T47D (cell line): ENCODE data around the gene USH1G.

ENCODE experiments used
- DNase-seq, 2 experiments: peaks; one replicate each; pipeline versions ENCODE4 v3.0.0 to v3.0.0-alpha.2; 2011 to 2012; ENCODE audit warnings: low read depth in 1 of 2, low spot score in 1 of 2
- JUND ChIP-seq: IDR thresholded peaks from 2 replicates; pipeline ENCODE4 v1.6.1; 2012; ENCODE audit warnings: low read depth
- in situ Hi-C: cut with HindIII; loops from 2 replicates; pipeline ENCODE4 v1.10.0; 2016; ENCODE audit warnings: low sequenced_read_pairs, low pct_unique_long_range_greater_than_20kb

The USH1G gene

DNA sequence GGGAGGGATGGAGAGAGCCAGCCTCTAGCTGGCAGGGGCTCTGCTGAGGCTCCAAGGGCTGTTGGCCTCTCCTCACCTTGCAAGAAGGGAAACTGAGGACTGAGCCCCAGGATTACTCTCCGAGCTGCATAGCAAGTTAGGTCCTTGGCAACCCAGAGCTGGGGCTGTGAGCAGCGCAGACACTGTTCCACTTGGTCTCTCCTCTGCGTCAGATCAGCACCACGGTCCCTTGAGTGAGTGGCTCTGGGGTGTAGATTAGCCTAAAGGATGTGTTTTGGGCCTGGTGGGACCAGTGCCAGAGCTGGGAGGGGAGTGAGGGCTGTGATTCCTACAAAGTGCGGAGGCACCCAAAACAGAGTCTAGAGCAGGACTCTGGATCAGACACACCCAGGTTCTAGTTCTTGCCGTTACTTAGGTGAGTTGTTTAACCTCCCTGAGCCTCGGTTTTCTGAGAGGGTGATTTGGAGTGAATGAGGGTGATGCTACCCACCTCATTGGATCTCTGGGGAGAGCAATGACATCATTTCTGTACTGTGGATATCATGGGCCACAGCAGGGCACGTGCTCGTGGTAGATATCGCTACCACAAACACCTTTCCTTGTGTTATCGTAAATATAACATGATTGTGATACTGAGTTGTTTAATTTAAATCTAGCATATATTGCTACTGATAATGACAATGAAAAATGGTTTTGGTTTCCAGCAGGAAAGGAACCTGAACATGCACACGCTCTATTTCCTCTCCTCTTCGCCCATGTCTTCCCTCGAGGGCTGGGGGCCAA is 21.5 kb downstream of the USH1G start:
- in situ Hi-C loops, result no loop called here
- no peak for DNase-seq
- TF ChIP-seq JUND, result no peak

- no peak for TF ChIP-seq JUND
- DNase-seq, result peak in 1 of 2 experiments; percentile 56
- in situ Hi-C loops, result no loop called here
Observed at GRCh38 chr17:74900208-74900607, 22.8 kb downstream of the USH1G start.

DNA sequence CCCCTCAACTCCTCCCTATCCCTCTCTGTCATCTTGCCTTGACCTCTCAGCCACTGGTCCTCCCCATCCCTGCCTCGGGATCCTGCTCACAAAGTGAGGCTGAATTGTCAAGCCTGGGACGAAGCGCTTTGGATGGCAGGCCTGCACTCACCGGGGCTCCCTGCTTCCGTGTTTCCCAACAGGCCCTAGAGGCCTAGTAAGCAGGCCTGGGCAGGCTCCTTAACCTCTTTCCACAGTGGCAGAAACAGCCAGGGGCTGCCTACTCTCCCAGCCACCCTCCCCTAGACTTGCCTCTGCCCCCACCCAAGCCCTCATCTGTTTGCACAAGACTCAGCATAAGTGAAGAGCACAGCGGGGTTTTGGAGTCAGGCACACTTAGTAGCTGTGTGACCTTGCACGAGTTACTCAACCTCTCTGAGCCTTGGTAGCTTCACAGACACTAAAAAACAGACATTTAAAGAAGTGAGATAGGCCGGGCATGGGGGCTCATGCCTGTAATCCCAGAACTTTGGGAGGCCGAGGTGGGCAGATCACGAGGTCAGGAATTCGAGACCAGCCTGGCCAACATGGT is 24.6 kb downstream of the USH1G start:
- no peak for DNase-seq
- TF ChIP-seq JUND, result no peak
- in situ Hi-C loops, result no loop called here

GRCh38 chr17:74893936-74894671 is 29.0 kb downstream of the USH1G start:
- no peak for TF ChIP-seq JUND
- DNase-seq, result no peak
- in situ Hi-C loops, result no loop called here

DNA sequence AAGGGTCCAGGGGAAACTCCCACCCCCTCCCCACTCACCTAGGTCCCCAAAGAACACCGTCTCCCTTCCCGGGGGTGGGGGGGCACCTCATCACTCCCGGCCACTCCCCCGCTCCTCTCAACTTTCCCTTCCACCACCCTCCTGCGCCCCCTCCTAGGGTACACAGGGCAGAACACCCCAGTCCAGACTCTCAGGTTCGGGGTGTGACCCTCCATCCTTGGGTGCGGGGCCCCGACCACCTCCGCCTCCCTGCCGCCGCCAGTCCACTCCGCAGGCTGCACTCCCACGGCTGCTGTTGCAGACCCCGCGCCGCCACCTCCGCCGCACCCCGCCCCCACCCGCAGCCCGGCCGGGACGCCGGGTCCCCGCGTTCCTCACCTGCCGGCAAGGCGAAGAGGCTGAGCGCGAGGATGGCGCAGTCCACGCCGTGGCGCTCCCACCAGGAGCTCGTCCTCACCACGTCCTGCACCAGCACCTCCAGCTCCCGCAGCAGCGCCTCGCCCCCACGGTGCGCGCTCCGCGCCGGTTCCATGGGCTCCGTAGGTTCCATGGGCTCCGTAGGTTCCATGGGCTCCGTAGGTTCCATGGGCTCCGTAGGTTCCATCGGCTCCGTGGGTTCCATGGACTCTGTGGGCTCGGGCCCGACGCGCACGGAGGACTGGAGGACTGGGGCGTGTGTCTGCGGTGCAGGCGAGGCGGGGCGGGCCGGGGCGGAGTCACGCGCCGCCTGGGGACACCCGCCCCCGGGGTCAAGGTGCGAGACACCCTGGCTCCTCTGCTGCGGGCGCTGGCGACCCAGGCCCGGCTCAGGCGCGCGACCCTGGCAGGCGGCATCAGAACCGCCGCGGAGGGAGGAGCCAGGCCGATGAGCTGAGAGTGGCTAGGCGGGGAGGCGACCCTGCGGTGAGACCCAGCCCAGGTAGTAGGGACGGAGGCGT is 29.8 kb downstream of the USH1G start, which contains the start of gene FADS6:
Gene FADS6, minus strand, starts transcription at position 660 of the 938 bp plus-strand sequence. Its CDS starts 38 bp downstream, at position 622.
- no peak for DNase-seq
- in situ Hi-C loops, result no loop called here
- TF ChIP-seq JUND, result no peak

GRCh38 chr17:74892013-74892841 is 30.8 kb downstream of the USH1G start:
- no peak for TF ChIP-seq JUND
- DNase-seq, result no peak
- in situ Hi-C loops, result no loop called here

GRCh38 chr17:74890554-74890953 is 32.5 kb downstream of the USH1G start:
- DNase-seq, result no peak
- in situ Hi-C loops, result no loop called here

GRCh38 chr17:74888469-74888868 is 34.6 kb downstream of the USH1G start:
- no peak for DNase-seq
- in situ Hi-C loops, result no loop called here
- TF ChIP-seq JUND, result no peak

More at GRCh38 chr17:74890554-74890953, 32.5 kb downstream of the USH1G start:
- no peak for TF ChIP-seq JUND

- DNase-seq, result no peak
- in situ Hi-C loops, result no loop called here
- no peak for TF ChIP-seq JUND
Observed at GRCh38 chr17:74883241-74883745, 39.8 kb downstream of the USH1G start.

DNA sequence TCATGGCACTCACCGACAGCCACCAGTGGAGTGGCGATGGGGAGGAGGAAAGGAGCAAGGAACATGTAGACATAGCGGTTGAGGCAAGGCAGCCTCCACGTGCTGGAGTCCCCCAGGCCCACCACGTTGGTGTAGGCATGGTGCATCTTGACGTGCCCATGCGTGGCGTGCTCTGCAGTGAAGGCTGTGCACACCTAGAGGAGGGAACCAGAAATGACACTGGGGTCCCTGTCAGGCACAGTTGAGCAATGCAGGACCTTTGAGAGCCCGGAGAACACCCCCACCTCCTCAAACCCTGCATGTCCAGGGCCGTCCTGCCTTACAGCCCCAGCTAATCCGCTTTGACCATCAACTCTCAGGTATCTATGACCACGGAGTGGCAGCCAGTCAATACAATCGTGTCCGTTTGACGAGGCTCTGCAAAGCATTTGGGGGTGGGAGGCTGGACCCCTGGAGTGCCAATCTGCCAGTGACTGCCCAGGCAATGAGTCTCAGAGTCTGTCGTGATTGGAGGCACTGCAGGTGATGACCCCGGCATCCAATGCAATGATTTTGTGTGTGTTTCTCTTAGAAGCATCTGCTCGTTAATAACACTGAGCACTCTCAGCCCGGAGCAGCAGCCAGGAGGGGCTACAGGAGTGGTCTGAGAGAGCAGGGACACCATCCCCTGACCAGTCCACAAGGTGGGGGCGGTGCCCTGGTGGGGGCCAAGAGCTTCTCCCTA is 40.4 kb downstream of the USH1G start:
- in situ Hi-C loops, result no loop called here

More for the DNA sequence above, 40.4 kb downstream of the USH1G start:
- no peak for DNase-seq
- no peak for TF ChIP-seq JUND
